IMR-90 (cell line): ENCODE measurements around the gene CYCS. TPM values are rescaled to one million over a fixed set of nuclear protein-coding genes. Genes with fewer than 3 reads are reported as not detected.
A peak's percentile ranks its signal among the peaks of the same experiment; 100 is the strongest.

Experiments used
- ATAC-seq: fragments of 200-7000 bp; cut with Tn5 transposase; 2 replicates; pipeline ENCODE4 v1.9.1; 2020; ENCODE audit warnings: low read depth, mild to moderate bottlenecking, moderate library complexity
- BruUV-seq: library from RNA; stranded (reverse); fragments of 400-500 nt; replicated peaks from 2 replicates; lab custom pipeline; 2021; lab: Mats Ljungman, UMichigan
- CTCF ChIA-PET: fragments of 300-600 bp; formaldehyde crosslinking; extraction: SDS; loops from one replicate; lab custom pipeline; 2021; ENCODE audit warnings: antibody characterized with exemption; lab: Yijun Ruan, JAX
- POLR2A ChIA-PET: fragments of 300-600 bp; sonication (Branson Sonifier 250); formaldehyde crosslinking; loops from one replicate; lab custom pipeline; 2022; ENCODE audit warnings: antibody characterized with exemption; ENCODE audit not compliant: unreplicated experiment; lab: Charles Lee
- DNase-seq: peaks from one replicate; pipeline ENCODE4 v3.0.0; 2013
- H2AFZ ChIP-seq: replicated peaks from 2 replicates; pipeline ENCODE3; 2013; ENCODE audit warnings: low read length, mild to moderate bottlenecking; ENCODE audit not compliant: poor library complexity
- H2AK5ac ChIP-seq: 2 replicates; pipeline ENCODE4 v1.6.1; 2013; ENCODE audit warnings: low read depth, low read length, inconsistent platforms
- H2AK9ac ChIP-seq: replicated peaks from 2 replicates; pipeline ENCODE3; 2013; ENCODE audit warnings: mild to moderate bottlenecking, low read depth, low read length, moderate library complexity; ENCODE audit not compliant: poor library complexity
- H2BK120ac ChIP-seq: 2 replicates; pipeline ENCODE4 v1.6.1; 2013; ENCODE audit warnings: low read depth, low read length, inconsistent platforms
- H2BK15ac ChIP-seq: 3 replicates; pipeline ENCODE4 v1.6.1; 2013; ENCODE audit warnings: low read depth, low read length, inconsistent platforms
- H2BK20ac ChIP-seq: 2 replicates; pipeline ENCODE4 v1.6.1; 2013; ENCODE audit warnings: low read depth, mild to moderate bottlenecking, inconsistent platforms, low read length, moderate library complexity
- H2BK5ac ChIP-seq: 2 replicates; pipeline ENCODE4 v1.6.1; 2013; ENCODE audit warnings: mild to moderate bottlenecking, low read depth, low read length, inconsistent platforms; ENCODE audit not compliant: poor library complexity, severe bottlenecking
- H3K14ac ChIP-seq: replicated peaks from 2 replicates; pipeline ENCODE4 v1.6.1; 2013; ENCODE audit warnings: low read depth, low read length, inconsistent platforms
- H3K18ac ChIP-seq: 2 replicates; pipeline ENCODE4 v1.6.1; 2013; ENCODE audit warnings: low read depth, low read length, control low read depth
- H3K23ac ChIP-seq: 2 replicates; pipeline ENCODE4 v1.6.1; 2013; ENCODE audit warnings: low read depth, low read length, inconsistent platforms
- H3K27ac ChIP-seq: 2 replicates; pipeline ENCODE4 v1.5.1; 2013; ENCODE audit warnings: mild to moderate bottlenecking, control low read depth, low read length; ENCODE audit not compliant: insufficient read depth
- H3K27me3 ChIP-seq: 2 replicates; pipeline ENCODE4 v1.6.1; 2013; ENCODE audit warnings: low read length; ENCODE audit not compliant: control insufficient read depth, insufficient read depth
- H3K36me3 ChIP-seq: 2 replicates; pipeline ENCODE4 v1.6.1; 2013; ENCODE audit warnings: low read length, mixed read lengths; ENCODE audit not compliant: control insufficient read depth, insufficient read depth
- H3K4ac ChIP-seq: 2 replicates; pipeline ENCODE4 v1.6.1; 2013; ENCODE audit warnings: low read depth, low read length, inconsistent platforms
- H3K4me1 ChIP-seq: 2 replicates; pipeline ENCODE4 v1.6.1; 2013; ENCODE audit warnings: low read length, mixed read lengths; ENCODE audit not compliant: control insufficient read depth, insufficient read depth
- H3K4me2 ChIP-seq: 2 replicates; pipeline ENCODE4 v1.6.1; 2013; ENCODE audit warnings: low read depth, mild to moderate bottlenecking, control low read depth, low read length, moderate library complexity
- H3K4me3 ChIP-seq: 2 replicates; pipeline ENCODE4 v1.5.1; 2013; ENCODE audit warnings: low read depth, mild to moderate bottlenecking, control low read depth, low read length, moderate library complexity; ENCODE audit not compliant: insufficient read depth
- H3K56ac ChIP-seq: 2 replicates; pipeline ENCODE4 v1.6.1; 2013; ENCODE audit warnings: low read length, inconsistent platforms; ENCODE audit not compliant: insufficient read depth; ENCODE audit errors: extremely low read depth
- H3K79me1 ChIP-seq, 2 experiments: 2 replicates each; pipeline ENCODE4 v1.6.1; 2013; ENCODE audit warnings: low read length in 2 of 2, inconsistent platforms in 1 of 2, low read depth in 1 of 2
- H3K9ac ChIP-seq: 2 replicates; pipeline ENCODE4 v1.6.1; 2013; ENCODE audit warnings: low read depth, low read length, control low read depth
- H3K9me1 ChIP-seq: 2 replicates; pipeline ENCODE4 v1.6.1; 2013; ENCODE audit warnings: low read length, inconsistent platforms; ENCODE audit not compliant: insufficient read depth
- H3K9me3 ChIP-seq: 2 replicates; pipeline ENCODE4 v1.6.1; 2013; ENCODE audit warnings: low read length; ENCODE audit not compliant: control insufficient read depth, insufficient read depth
- H4K20me1 ChIP-seq: 2 replicates; pipeline ENCODE4 v1.6.1; 2013; ENCODE audit warnings: low read length, inconsistent platforms; ENCODE audit not compliant: insufficient read depth
- H4K5ac ChIP-seq: 2 replicates; pipeline ENCODE4 v1.6.1; 2013; ENCODE audit warnings: mild to moderate bottlenecking, low read depth, low read length, control low read depth
- H4K8ac ChIP-seq, 2 experiments: 2 replicates each; pipeline ENCODE4 v1.6.1; 2013; ENCODE audit warnings: low read depth in 2 of 2, low read length in 2 of 2, control low read depth in 1 of 2, inconsistent platforms in 1 of 2
- H4K91ac ChIP-seq: 2 replicates; pipeline ENCODE4 v1.6.1; 2013; ENCODE audit warnings: low read depth, low read length, inconsistent platforms; ENCODE audit not compliant: insufficient read depth
- BHLHE40 ChIP-seq: fragments of 150-350 bp; IDR thresholded peaks from 2 replicates; pipeline ENCODE4 v1.6.1; 2016; ENCODE audit warnings: mild to moderate bottlenecking, low read depth, low read length
- MXI1 ChIP-seq: IDR thresholded peaks from 2 replicates; pipeline ENCODE4 v1.6.1; 2012; ENCODE audit warnings: low read depth, mild to moderate bottlenecking, low read length, moderate library complexity, borderline replicate concordance
- POLR2A ChIP-seq: IDR thresholded peaks from 2 replicates; pipeline ENCODE4 v1.6.1; 2012; ENCODE audit warnings: mild to moderate bottlenecking, low read depth, low read length
- WGBS, 2 experiments: methylation state at CpG; one replicate each; pipeline versions ENCODE4 v1.1.5 to v1.1.7; 2013; ENCODE audit warnings: missing lambda C conversion rate in 2 of 2; ENCODE audit not compliant: insufficient read length in 1 of 2; ENCODE audit errors: extremely low coverage in 2 of 2; 5-methylcytosine and 5-hydroxymethylcytosine counted together
- dilution Hi-C: fragments of 300-500 bp; cut with HindIII; formaldehyde crosslinking; loops from one replicate; pipeline ENCODE4 v1.14.3; 2018; ENCODE audit warnings: low sequenced_read_pairs; ENCODE audit not compliant: unreplicated experiment
- in situ Hi-C: fragments of 300-500 bp; cut with MboI; formaldehyde crosslinking; loops from 3 replicates; pipeline ENCODE4 v1.14.3; 2019; ENCODE audit warnings: low sequenced_read_pairs, inconsistent platforms, mixed read lengths
- intact Hi-C: fragments of 100-400 bp; cut with micrococcal nuclease; formaldehyde crosslinking; loops from 2 replicates; pipeline ENCODE4 v1.10.0; 2022
- polyA plus RNA-seq, 3 experiments: library from polyadenylated mRNA; depleted of rRNA; stranded (reverse); fragments of >200 nt; gene quantifications; 2 replicates each; pipeline ENCODE4 v1.2.3, GENCODE V29; 2012; ENCODE audit warnings: low replicate concordance in 1 of 3
- total RNA-seq: library from RNA; depleted of rRNA; stranded (reverse); fragments of >200 nt; gene quantifications from 2 replicates; pipeline ENCODE4 v1.2.3, GENCODE V29; 2012

CYCS gene
- total and polyA plus RNA-seq, 2 of the 4 experiments (the other 2 are of a cell fraction), result 22.9 to 59.0 TPM

- H3K18ac ChIP-seq, result no peak overlapping the region
- peaks cover 7% of the 10 kb centered on the region; the same call in 1 of the 2 replicates for H3K36me3 ChIP-seq
- H2AK9ac ChIP-seq, result no peak overlapping the region
- H3K9me3 ChIP-seq, result no peaks in the 10 kb centered on the region
- no peak overlapping the region for H3K4me2 ChIP-seq
- no peak overlapping the region for H3K27ac ChIP-seq
- no peak overlapping the region for H2AK5ac ChIP-seq
- dilution Hi-C loops, result no loop called here
- H3K23ac ChIP-seq, result no peak overlapping the region
- H3K27me3 ChIP-seq, result no peaks in the 10 kb centered on the region
- no peak overlapping the region for H2BK15ac ChIP-seq
- H3K79me1 ChIP-seq, result peaks cover 8 to 27% of the 10 kb centered on the region in 2 experiments; a peak in 2 of 4 replicates
- no peak overlapping the region for H2BK5ac ChIP-seq
- no TSS peak for BruUV-seq
- WGBS, 2 experiments, result 58% methylated on average over 3 of the region's 7 CpGs; no CpG with 5 or more reads in 1 of the 2 experiments
- H4K20me1 ChIP-seq, result no peaks in the 10 kb centered on the region
- no peak overlapping the region for H2BK120ac ChIP-seq
- no peak overlapping the region for H3K9ac ChIP-seq
- no peak overlapping the region for H4K5ac ChIP-seq
- H3K4ac ChIP-seq, result no peak overlapping the region
- H2AFZ ChIP-seq, result no peak overlapping the region
- ChIA-PET CTCF (no interaction called here), POLR2A (interaction anchor here (1.4 kb wide), 1 partner anchor 8 kb away, joined by 5 read pairs; the partner anchor contains the start of gene CYCS)
- no peaks in the 10 kb centered on the region for H3K4me1 ChIP-seq
- in situ Hi-C loops, result loop anchor here (25.0 kb wide), 1 partner anchor 1580 kb away; the partner anchor contains the start of gene TRA2A
- H4K91ac ChIP-seq, result no peak overlapping the region
- no peak overlapping the region for H3K56ac ChIP-seq
- no peak overlapping the region for H4K8ac ChIP-seq
- no peak overlapping the region for H2BK20ac ChIP-seq
- DNase-seq (peak; percentile 27), ATAC-seq (no peak)
- intact Hi-C loops, result no loop called here
- no peak overlapping the region for H3K14ac ChIP-seq
- H3K4me3 ChIP-seq, result no peak overlapping the region
- no peak for TF ChIP-seq BHLHE40
- peak; percentile 30 for TF ChIP-seq POLR2A
- no peak for TF ChIP-seq MXI1
- H3K9me1 ChIP-seq, result no peaks in the 10 kb centered on the region; the same call in 1 of the 2 replicates
These were observed 7.6 kb downstream of the CYCS start for GRCh38 chr7:25117226-25118047.
